PC-9 (cell line): ENCODE measurements around the gene RIN1.

ENCODE experiments used
- CTCF ChIP-seq: fragments of 200-600 bp; sonication (generic); conservative IDR thresholded peaks from 2 replicates; pipeline ENCODE4 v1.6.1; 2017; ENCODE audit warnings: mixed run types, antibody characterized with exemption, mild to moderate bottlenecking, moderate library complexity
- EZH2 ChIP-seq: fragments of 200-600 bp; sonication (generic); IDR thresholded peaks from 2 replicates; pipeline ENCODE4 v1.8.0; 2017; ENCODE audit warnings: antibody characterized with exemption, low read depth

- TF ChIP-seq CTCF (no peak), EZH2 (no peak)
Observed at GRCh38 chr11:66345316-66345649, 9.0 kb upstream of the RIN1 start.
